H1 (cell line): Measurements from ENCODE around the gene MRPS9. TPM values are rescaled to one million over a fixed set of nuclear protein-coding genes. Genes with fewer than 3 reads are reported as not detected.

Experiments used
- ASH2L ChIP-seq: fragments of 200-600, 300-600 bp; sonication (generic); IDR thresholded peaks from one replicate; pipeline ENCODE4 v1.7.1; 2017; ENCODE audit warnings: low read length
- BCL11A ChIP-seq, 2 experiments: IDR thresholded peaks; one replicate each; pipeline ENCODE4 v1.6.1; 2011; ENCODE audit warnings: low read depth in 2 of 2, low read length in 2 of 2, mild to moderate bottlenecking in 2 of 2
- CTCF ChIP-seq, 3 experiments: IDR thresholded peaks; 1 replicate in 2 of 3; 2 replicates in 1 of 3; pipeline versions ENCODE4 v1.5.1 to v1.6.1; 2011; ENCODE audit warnings: low read length in 3 of 3, mild to moderate bottlenecking in 3 of 3, inconsistent platforms in 2 of 3, low read depth in 1 of 3, moderate library complexity in 1 of 3; ENCODE audit not compliant: insufficient read depth in 1 of 3; ENCODE audit errors: control extremely low read depth in 1 of 3
- FOSL1 ChIP-seq: IDR thresholded peaks from 2 replicates; pipeline ENCODE4 v1.6.1; 2011; ENCODE audit warnings: mild to moderate bottlenecking, low read depth, low read length, moderate library complexity; ENCODE audit not compliant: insufficient read depth
- GABPA ChIP-seq: IDR thresholded peaks from 2 replicates; pipeline ENCODE4 v1.6.1; 2011; ENCODE audit warnings: mild to moderate bottlenecking, low read length, moderate library complexity, borderline replicate concordance; ENCODE audit not compliant: insufficient read depth
- POU5F1 ChIP-seq: IDR thresholded peaks from 2 replicates; pipeline ENCODE4 v1.6.1; 2011; ENCODE audit warnings: low read depth, mild to moderate bottlenecking, low read length, moderate library complexity
- RAD21 ChIP-seq, 2 experiments: IDR thresholded peaks in 1 of 2; conservative IDR thresholded peaks in 1 of 2; 2 replicates each; pipeline ENCODE4 v1.6.1; 2011; ENCODE audit warnings: low read depth in 2 of 2, low read length in 2 of 2, improper control_type of control experiment in 1 of 2, inconsistent platforms in 1 of 2, mild to moderate bottlenecking in 1 of 2, moderate library complexity in 1 of 2
- SUZ12 ChIP-seq: fragments of 200-600 bp; sonication (generic); IDR thresholded peaks from 2 replicates; pipeline ENCODE4 v1.6.1; 2012; ENCODE audit warnings: mild to moderate bottlenecking, inconsistent platforms, low read length, moderate library complexity, mixed read lengths
- TAF1 ChIP-seq: IDR thresholded peaks from 2 replicates; pipeline ENCODE4 v1.6.1; 2011; ENCODE audit warnings: mild to moderate bottlenecking, low read depth, low read length
- TAF7 ChIP-seq: optimal IDR thresholded peaks from 2 replicates; pipeline ENCODE3; 2011; ENCODE audit warnings: low read depth, mild to moderate bottlenecking, inconsistent platforms, low read length, moderate library complexity, borderline replicate concordance
- TCF12 ChIP-seq: IDR thresholded peaks from 2 replicates; pipeline ENCODE4 v1.6.1; 2011; ENCODE audit warnings: low read depth, mild to moderate bottlenecking, low read length
- polyA plus RNA-seq, 7 experiments: library from polyadenylated mRNA; depleted of rRNA in 3 of 7; stranded (reverse) in 5 of 7; unstranded in 2 of 7; fragments of >200 nt in 5 of 7; fragments of 200-250 nt in 2 of 7; gene quantifications; 1 replicate in 5 of 7; 2 replicates in 1 of 7; 4 replicates in 1 of 7; pipeline versions ENCODE4 v1.2.1 to v1.2.3, GENCODE V29; 2011 to 2013; ENCODE audit warnings: missing spikeins in 2 of 7, mixed read lengths in 2 of 7
- total RNA-seq: library from RNA; stranded (reverse); fragmentation: NEBNext Ultra II Directional; extraction: Animal tissue kit (Norgen Biotek cat#: 25700); gene quantifications from 2 replicates; pipeline ENCODE4 v1.2.1, GENCODE V29; 2021

The MRPS9 gene
- total and polyA plus RNA-seq, 2 of the 8 experiments (the other 6 are each of a cell fraction or from before 2014, with no cell fraction given), result 36.2 to 71.0 TPM

- TF ChIP-seq TAF7, result no peak
- no peak for TF ChIP-seq GABPA
- no peak for TF ChIP-seq TCF12
- no peak for TF ChIP-seq SUZ12
- TF ChIP-seq RAD21 (IDR thresholded peaks at IDR 0.05 in 1 of 2, conservative IDR thresholded peaks at IDR 0.05 in 1 of 2; ENCODE audit: low read depth in 2 of 2, low read length in 2 of 2), result peak; percentile 30 to 48
- TF ChIP-seq TAF1, result no peak
- TF ChIP-seq BCL11A (IDR thresholded peaks at IDR 0.05; ENCODE audit: low read depth in 2 of 2, low read length in 2 of 2), result no peak
- no peak for TF ChIP-seq POU5F1
- TF ChIP-seq FOSL1, result no peak
- TF ChIP-seq ASH2L, result peak; percentile 27
- peak; percentile 53 to 77 (median 59) for TF ChIP-seq CTCF (IDR thresholded peaks at IDR 0.05; ENCODE audit: control extremely low read depth in 1 of 3, insufficient read depth in 1 of 3, low read depth in 1 of 3, low read length in 3 of 3)
Observed at GRCh38 chr2:105125428-105125827, 87.6 kb downstream of the MRPS9 start (continued).
